Measurements from ENCODE around the gene MSGN1. TPM values are rescaled to one million over a fixed set of nuclear protein-coding genes. Genes with fewer than 3 reads are reported as not detected.

The MSGN1 gene
- total RNA-seq, 2 donors from 2014 or later: not detected

GRCh38 chr2:17804358-17804757 is 11.9 kb upstream of the MSGN1 start:
- H3K9me3 ChIP-seq: no peaks in the 10 kb centered on the region
- DNase-seq (ENCODE audit: low spot score): no peak
- H3K36me3 ChIP-seq: no peaks in the 10 kb centered on the region
- H3K4me3 ChIP-seq: no peak overlapping the region
- TF ChIP-seq POLR2A (IDR thresholded peaks at IDR 0.05): no peak
- no peak for TF ChIP-seq POLR2AphosphoS5 (IDR thresholded peaks at IDR 0.05)
- no peak for TF ChIP-seq CTCF (IDR thresholded peaks at IDR 0.05)
- no peaks in the 10 kb centered on the region for H3K4me1 ChIP-seq (replicated peaks)
- H3K27me3 ChIP-seq (replicated peaks; ENCODE audit: insufficient read depth): no peaks in the 10 kb centered on the region
- WGBS: 54% methylated on average over 3 of the region's 3 CpGs
- intact Hi-C loops (cut with DNase I): no loop called here
- no peak overlapping the region for H3K27ac ChIP-seq

GRCh38 chr2:17805166-17805565 is 11.1 kb upstream of the MSGN1 start:
- Histone ChIP-seq H3K4me3 (no peak overlapping the region), H3K4me1 (replicated peaks) (no peaks in the 10 kb centered on the region), H3K27me3 (replicated peaks; ENCODE audit: insufficient read depth) (no peaks in the 10 kb centered on the region), H3K36me3 (no peaks in the 10 kb centered on the region), H3K9me3 (no peaks in the 10 kb centered on the region), H3K27ac (no peak overlapping the region)
- no peak for TF ChIP-seq POLR2AphosphoS5 (IDR thresholded peaks at IDR 0.05)
- TF ChIP-seq CTCF (IDR thresholded peaks at IDR 0.05): no peak
- TF ChIP-seq POLR2A (IDR thresholded peaks at IDR 0.05): no peak
- 57% methylated on average over 2 of the region's 2 CpGs for WGBS
- intact Hi-C loops (cut with DNase I): no loop called here
- no peak for DNase-seq (ENCODE audit: low spot score)

GRCh38 chr2:17805717-17806363 is 10.4 kb upstream of the MSGN1 start:
- Histone ChIP-seq H3K27ac (no peak overlapping the region), H3K9me3 (no peaks in the 10 kb centered on the region), H3K4me3 (no peak overlapping the region), H3K4me1 (replicated peaks) (no peaks in the 10 kb centered on the region), H3K27me3 (replicated peaks; ENCODE audit: insufficient read depth) (no peaks in the 10 kb centered on the region), H3K36me3 (no peaks in the 10 kb centered on the region)
- intact Hi-C loops (cut with DNase I): no loop called here
- WGBS: 86% methylated on average over 8 of the region's 8 CpGs
- TF ChIP-seq POLR2A (IDR thresholded peaks at IDR 0.05) (no peak), POLR2AphosphoS5 (IDR thresholded peaks at IDR 0.05) (no peak), CTCF (IDR thresholded peaks at IDR 0.05) (no peak)
- no peak for DNase-seq (ENCODE audit: low spot score)

- Histone ChIP-seq H3K4me1 (replicated peaks) (no peaks in the 10 kb centered on the region), H3K4me3 (no peak overlapping the region), H3K27ac (peak overlapping the region; percentile 12 to 62), H3K9me3 (no peaks in the 10 kb centered on the region), H3K27me3 (replicated peaks; ENCODE audit: insufficient read depth) (no peaks in the 10 kb centered on the region), H3K36me3 (no peaks in the 10 kb centered on the region)
- intact Hi-C loops (cut with DNase I): no loop called here
- TF ChIP-seq POLR2AphosphoS5 (IDR thresholded peaks at IDR 0.05): peak; percentile 69
- TF ChIP-seq POLR2A (IDR thresholded peaks at IDR 0.05): no peak
- DNase-seq (ENCODE audit: low spot score): peak; percentile 66
- WGBS: 37% methylated on average over 5 of the region's 5 CpGs
Measured at GRCh38 chr2:17813010-17813741, 3.1 kb upstream of the MSGN1 start.

GRCh38 chr2:17813742-17814473 is 2.4 kb upstream of the MSGN1 start:
- no peak for DNase-seq (ENCODE audit: low spot score)
- no peaks in the 10 kb centered on the region for H3K9me3 ChIP-seq
- TF ChIP-seq CTCF (IDR thresholded peaks at IDR 0.05): no peak
- H3K27ac ChIP-seq: peak overlapping the region; percentile 12 to 61
- no peaks in the 10 kb centered on the region for H3K36me3 ChIP-seq
- no peaks in the 10 kb centered on the region for H3K4me1 ChIP-seq (replicated peaks)
- no peak overlapping the region for H3K4me3 ChIP-seq
- WGBS: 71% methylated on average over 5 of the region's 5 CpGs
- intact Hi-C loops (cut with DNase I): no loop called here
- no peaks in the 10 kb centered on the region for H3K27me3 ChIP-seq (replicated peaks; ENCODE audit: insufficient read depth)

Measured in prostate gland (tissue), 2 donors.